H9 (cell line): Measurements from ENCODE around the gene THBS4. TPM values are rescaled to one million over a fixed set of nuclear protein-coding genes. Genes with fewer than 3 reads are reported as not detected.

ENCODE experiments used
- DNase-seq: peaks from one replicate; pipeline ENCODE4 v3.0.0-alpha.2; 2017
- H2AFZ ChIP-seq: one replicate; pipeline ENCODE4 v1.6.1; 2013; ENCODE audit warnings: mild to moderate bottlenecking, low read length, control low read depth, moderate library complexity
- H2AK5ac ChIP-seq: 2 replicates; pipeline ENCODE4 v1.6.1; 2013; ENCODE audit warnings: low read length, control low read depth, mixed read lengths; ENCODE audit not compliant: insufficient read length
- H2BK120ac ChIP-seq: one replicate; pipeline ENCODE4 v1.6.1; 2013; ENCODE audit warnings: low read depth, mild to moderate bottlenecking, low read length, control low read depth, inconsistent platforms; ENCODE audit not compliant: poor library complexity, severe bottlenecking
- H2BK12ac ChIP-seq: 2 replicates; pipeline ENCODE4 v1.6.1; 2013; ENCODE audit warnings: low read length, control low read depth, mixed read lengths, low read depth; ENCODE audit not compliant: insufficient read length
- H2BK15ac ChIP-seq: 2 replicates; pipeline ENCODE4 v1.6.1; 2013; ENCODE audit warnings: low read depth, low read length, control low read depth
- H2BK20ac ChIP-seq: one replicate; pipeline ENCODE4 v1.6.1; 2013; ENCODE audit warnings: low read depth, mild to moderate bottlenecking, low read length, control low read depth, inconsistent platforms; ENCODE audit not compliant: poor library complexity, severe bottlenecking
- H2BK5ac ChIP-seq: 2 replicates; pipeline ENCODE4 v1.6.1; 2013; ENCODE audit warnings: low read length, control low read depth, mixed read lengths; ENCODE audit not compliant: insufficient read length
- H3K14ac ChIP-seq: 2 replicates; pipeline ENCODE4 v1.6.1; 2013; ENCODE audit warnings: low read length, control low read depth; ENCODE audit not compliant: insufficient read depth
- H3K18ac ChIP-seq: 2 replicates; pipeline ENCODE4 v1.6.1; 2013; ENCODE audit warnings: low read depth, mild to moderate bottlenecking, mixed read lengths, low read length, control low read depth; ENCODE audit not compliant: insufficient read length
- H3K23ac ChIP-seq: 2 replicates; pipeline ENCODE4 v1.6.1; 2013; ENCODE audit warnings: low read length, control low read depth, mixed read lengths, low read depth; ENCODE audit not compliant: insufficient read length
- H3K23me2 ChIP-seq: 2 replicates; pipeline ENCODE4 v1.6.1; 2013; ENCODE audit warnings: low read depth, mild to moderate bottlenecking, mixed read lengths, low read length, control low read depth; ENCODE audit not compliant: insufficient read length, poor library complexity, severe bottlenecking
- H3K27ac ChIP-seq: 2 replicates; pipeline ENCODE4 v1.5.1; 2013; ENCODE audit warnings: low read length, control low read depth, mixed read lengths, low read depth; ENCODE audit not compliant: insufficient read length
- H3K27me3 ChIP-seq: 2 replicates; pipeline ENCODE4 v1.6.1; 2013; ENCODE audit warnings: low read length, control low read depth, inconsistent platforms; ENCODE audit not compliant: insufficient read depth
- H3K4ac ChIP-seq: 2 replicates; pipeline ENCODE4 v1.6.1; 2013; ENCODE audit warnings: low read depth, mild to moderate bottlenecking, control low read depth, inconsistent platforms, low read length, moderate library complexity
- H3K4me1 ChIP-seq: 2 replicates; pipeline ENCODE4 v1.6.1; 2013; ENCODE audit warnings: low read length, control low read depth, inconsistent platforms; ENCODE audit not compliant: insufficient read depth
- H3K4me2 ChIP-seq: 2 replicates; pipeline ENCODE4 v1.6.1; 2013; ENCODE audit warnings: low read length, control low read depth, mixed read lengths; ENCODE audit not compliant: insufficient read length, insufficient read depth
- H3K56ac ChIP-seq: 2 replicates; pipeline ENCODE4 v1.6.1; 2013; ENCODE audit warnings: low read depth, mild to moderate bottlenecking, mixed read lengths, low read length, control low read depth; ENCODE audit not compliant: insufficient read length
- H3K79me1 ChIP-seq: 2 replicates; pipeline ENCODE4 v1.6.1; 2013; ENCODE audit warnings: low read depth, mild to moderate bottlenecking, moderate library complexity, low read length, control low read depth, inconsistent platforms; ENCODE audit not compliant: insufficient read depth, poor library complexity, severe bottlenecking
- H3K79me2 ChIP-seq: 2 replicates; pipeline ENCODE4 v1.6.1; 2013; ENCODE audit warnings: low read length, control low read depth, inconsistent platforms; ENCODE audit not compliant: insufficient read depth
- H3K9ac ChIP-seq: 2 replicates; pipeline ENCODE4 v1.6.1; 2013; ENCODE audit warnings: low read length, control low read depth, mixed read lengths; ENCODE audit not compliant: insufficient read length; ENCODE audit errors: extremely low read depth
- H3K9me3 ChIP-seq: one replicate; pipeline ENCODE4 v1.6.1; 2013; ENCODE audit warnings: low read depth, low read length, inconsistent platforms; ENCODE audit not compliant: control insufficient read depth
- H3T11ph ChIP-seq: one replicate; pipeline ENCODE4 v1.6.1; 2013; ENCODE audit warnings: mild to moderate bottlenecking, low read length, control low read depth, inconsistent platforms
- H4K20me1 ChIP-seq: one replicate; pipeline ENCODE4 v1.6.1; 2013; ENCODE audit not compliant: control insufficient read depth, insufficient read length, insufficient read depth
- H4K5ac ChIP-seq: 2 replicates; pipeline ENCODE4 v1.6.1; 2013; ENCODE audit warnings: low read depth, mild to moderate bottlenecking, mixed read lengths, low read length, control low read depth; ENCODE audit not compliant: insufficient read length
- H4K8ac ChIP-seq: replicated peaks from 2 replicates; pipeline ENCODE4 v1.6.1; 2013; ENCODE audit warnings: low read length, control low read depth, mixed read lengths, low read depth; ENCODE audit not compliant: insufficient read length
- H4K91ac ChIP-seq: 2 replicates; pipeline ENCODE4 v1.6.1; 2013; ENCODE audit warnings: low read depth, mild to moderate bottlenecking, moderate library complexity, mixed read lengths, low read length, control low read depth; ENCODE audit not compliant: insufficient read length
- H3K27ac Mint-ChIP-seq, 3 experiments: 2 replicates in 2 of 3; 3 replicates in 1 of 3; pipeline ENCODE4 v1.8.0; 2020 to 2021; ENCODE audit warnings: mixed read lengths in 3 of 3, mild to moderate bottlenecking in 1 of 3, moderate library complexity in 1 of 3
- H3K27me3 Mint-ChIP-seq: 2 replicates; pipeline ENCODE4 v1.8.0; 2021; ENCODE audit warnings: low read depth, mild to moderate bottlenecking, moderate library complexity, mixed read lengths
- H3K36me3 Mint-ChIP-seq, 3 experiments: 2 replicates in 2 of 3; 3 replicates in 1 of 3; pipeline ENCODE4 v1.8.0; 2020 to 2021; ENCODE audit warnings: low read depth in 3 of 3, mixed read lengths in 3 of 3; ENCODE audit not compliant: insufficient read depth in 1 of 3
- H3K4me1 Mint-ChIP-seq, 2 experiments: 2 replicates each; pipeline ENCODE4 v1.8.0; 2020; ENCODE audit warnings: mixed read lengths in 2 of 2
- H3K4me3 Mint-ChIP-seq, 2 experiments: 2 replicates in 1 of 2; 3 replicates in 1 of 2; pipeline ENCODE4 v1.8.0; 2020 to 2021; ENCODE audit warnings: mild to moderate bottlenecking in 2 of 2, mixed read lengths in 2 of 2, moderate library complexity in 1 of 2
- H3K9me3 Mint-ChIP-seq, 2 experiments: 2 replicates in 1 of 2; 3 replicates in 1 of 2; pipeline ENCODE4 v1.8.0; 2020; ENCODE audit warnings: mild to moderate bottlenecking in 2 of 2, mixed read lengths in 2 of 2, moderate library complexity in 1 of 2
- WGBS: extraction: QIAGEN DNeasy Blood & Tissue Kit; methylation state at CpG from one replicate; pipeline ENCODE4 v1.1.7; 2013; ENCODE audit warnings: missing lambda C conversion rate, low lambda C conversion rate, mixed read lengths; ENCODE audit not compliant: insufficient read length; ENCODE audit errors: extremely low coverage; 5-methylcytosine and 5-hydroxymethylcytosine counted together
- total RNA-seq: library from RNA; stranded (reverse); gene quantifications from 2 replicates; pipeline ENCODE4 v1.2.1, GENCODE V29; 2021
- TF ChIP-seq, protein P1 (sequence below): fragments of 200-600 bp; sonication (generic); conservative IDR thresholded peaks from 3 replicates; pipeline ENCODE4 v1.8.0; 2021; ENCODE audit warnings: antibody characterized with exemption, mild to moderate bottlenecking

The THBS4 gene
- total RNA-seq, 1 experiment from 2014 or later, result 19.0 TPM

- H4K20me1 ChIP-seq, result no peaks in the 10 kb centered on the region
- WGBS, result no CpG with 5 or more reads among the region's 2 CpGs
- H3K9me3 Mint-ChIP-seq, result no peaks in the 10 kb centered on the region
- H2AK5ac ChIP-seq, result no peak overlapping the region
- H3K4me3 Mint-ChIP-seq, result no peak overlapping the region
- no peak overlapping the region for H3K9ac ChIP-seq
- H3K27me3 Mint-ChIP-seq, result no peaks in the 10 kb centered on the region; the same call in 1 of the 2 replicates
- H2BK5ac ChIP-seq, result no peak overlapping the region
- H3K9me3 ChIP-seq, result no peaks in the 10 kb centered on the region
- H3K27ac Mint-ChIP-seq, result no peak overlapping the region; a peak in 1 of 7 replicates
- H4K91ac ChIP-seq, result no peak overlapping the region
- no peaks in the 10 kb centered on the region for H3K23me2 ChIP-seq
- H3K4me1 Mint-ChIP-seq, result peaks cover 7% of the 10 kb centered on the region in 2 experiments
- H3K23ac ChIP-seq, result no peak overlapping the region
- no peaks in the 10 kb centered on the region for H3K27me3 ChIP-seq
- no peak overlapping the region for H2AFZ ChIP-seq
- no peaks in the 10 kb centered on the region for H3K79me1 ChIP-seq
- no peak overlapping the region for H2BK12ac ChIP-seq
- peaks cover 0 to 4% (median 2%) of the 10 kb centered on the region in 3 experiments; a peak in 1 of 7 replicates for H3K36me3 Mint-ChIP-seq
- H4K8ac ChIP-seq, result no peak overlapping the region
- no peak overlapping the region for H3T11ph ChIP-seq
- H3K56ac ChIP-seq, result no peak overlapping the region
- H3K18ac ChIP-seq, result no peak overlapping the region
- no peak overlapping the region for H2BK15ac ChIP-seq
- H3K79me2 ChIP-seq, result no peaks in the 10 kb centered on the region
- H2BK20ac ChIP-seq, result no peak overlapping the region
- H3K4me2 ChIP-seq, result no peak overlapping the region
- DNase-seq, result no peak
- no peak overlapping the region for H4K5ac ChIP-seq
- H3K27ac ChIP-seq, result no peak overlapping the region
- TF ChIP-seq, protein P1, sequence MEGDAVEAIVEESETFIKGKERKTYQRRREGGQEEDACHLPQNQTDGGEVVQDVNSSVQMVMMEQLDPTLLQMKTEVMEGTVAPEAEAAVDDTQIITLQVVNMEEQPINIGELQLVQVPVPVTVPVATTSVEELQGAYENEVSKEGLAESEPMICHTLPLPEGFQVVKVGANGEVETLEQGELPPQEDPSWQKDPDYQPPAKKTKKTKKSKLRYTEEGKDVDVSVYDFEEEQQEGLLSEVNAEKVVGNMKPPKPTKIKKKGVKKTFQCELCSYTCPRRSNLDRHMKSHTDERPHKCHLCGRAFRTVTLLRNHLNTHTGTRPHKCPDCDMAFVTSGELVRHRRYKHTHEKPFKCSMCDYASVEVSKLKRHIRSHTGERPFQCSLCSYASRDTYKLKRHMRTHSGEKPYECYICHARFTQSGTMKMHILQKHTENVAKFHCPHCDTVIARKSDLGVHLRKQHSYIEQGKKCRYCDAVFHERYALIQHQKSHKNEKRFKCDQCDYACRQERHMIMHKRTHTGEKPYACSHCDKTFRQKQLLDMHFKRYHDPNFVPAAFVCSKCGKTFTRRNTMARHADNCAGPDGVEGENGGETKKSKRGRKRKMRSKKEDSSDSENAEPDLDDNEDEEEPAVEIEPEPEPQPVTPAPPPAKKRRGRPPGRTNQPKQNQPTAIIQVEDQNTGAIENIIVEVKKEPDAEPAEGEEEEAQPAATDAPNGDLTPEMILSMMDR, result no peak
- H3K14ac ChIP-seq, result no peak overlapping the region
- H3K4me1 ChIP-seq, result no peaks in the 10 kb centered on the region
- H2BK120ac ChIP-seq, result no peak overlapping the region
- H3K4ac ChIP-seq, result no peak overlapping the region
These were observed 36.4 kb downstream of the THBS4 start for GRCh38 chr5:80071510-80072021.
